KOPT-K1 (cell line): ENCODE measurements around the gene NDUFA6.
"Not testable (repeated sequence)": the region's sequence is repeated elsewhere in the genome, so short reads cannot be mapped to it uniquely, and the experiment has no call there.

Experiments used
- H3K27ac ChIP-seq: fragments of 200-600 bp; sonication (generic); 2 replicates; pipeline ENCODE4 v1.5.1; 2016; ENCODE audit warnings: antibody characterized with exemption, mild to moderate bottlenecking, low read depth, low read length; ENCODE audit not compliant: poor library complexity, severe bottlenecking
- H3K36me3 ChIP-seq: fragments of 200-600 bp; sonication (generic); 2 replicates; pipeline ENCODE4 v1.5.1; 2017; ENCODE audit warnings: antibody characterized with exemption, mild to moderate bottlenecking, low read length, moderate library complexity; ENCODE audit not compliant: insufficient read depth
- H3K9me3 ChIP-seq: fragments of 200-600 bp; sonication (generic); 2 replicates; pipeline ENCODE4 v1.5.1; 2017; ENCODE audit warnings: antibody characterized with exemption, low read length, mild to moderate bottlenecking; ENCODE audit not compliant: insufficient read depth, poor library complexity, severe bottlenecking

Gene NDUFA6

GRCh38 chr22:42127606-42128005 is 37.0 kb upstream of the NDUFA6 start:
- no peaks in the 10 kb centered on the region for H3K9me3 ChIP-seq
- H3K36me3 ChIP-seq: no peaks in the 10 kb centered on the region
- H3K27ac ChIP-seq: no peak overlapping the region

GRCh38 chr22:42123529-42123928 is 33.0 kb upstream of the NDUFA6 start:
- not testable (repeated sequence) for H3K27ac ChIP-seq, H3K9me3 ChIP-seq, H3K36me3 ChIP-seq

- peak overlapping the region; percentile 81 for H3K27ac ChIP-seq
- not testable (repeated sequence) for H3K36me3 ChIP-seq
- H3K9me3 ChIP-seq: peaks cover 12% of the 10 kb centered on the region
Measured at GRCh38 chr22:42120231-42121021, 29.9 kb upstream of the NDUFA6 start.

- peaks cover 22% of the 10 kb centered on the region for H3K9me3 ChIP-seq
- no peak overlapping the region for H3K27ac ChIP-seq
- no peaks in the 10 kb centered on the region; the same call in 1 of the 2 replicates for H3K36me3 ChIP-seq
Measured at GRCh38 chr22:42116848-42117424, 26.4 kb upstream of the NDUFA6 start.

DNA sequence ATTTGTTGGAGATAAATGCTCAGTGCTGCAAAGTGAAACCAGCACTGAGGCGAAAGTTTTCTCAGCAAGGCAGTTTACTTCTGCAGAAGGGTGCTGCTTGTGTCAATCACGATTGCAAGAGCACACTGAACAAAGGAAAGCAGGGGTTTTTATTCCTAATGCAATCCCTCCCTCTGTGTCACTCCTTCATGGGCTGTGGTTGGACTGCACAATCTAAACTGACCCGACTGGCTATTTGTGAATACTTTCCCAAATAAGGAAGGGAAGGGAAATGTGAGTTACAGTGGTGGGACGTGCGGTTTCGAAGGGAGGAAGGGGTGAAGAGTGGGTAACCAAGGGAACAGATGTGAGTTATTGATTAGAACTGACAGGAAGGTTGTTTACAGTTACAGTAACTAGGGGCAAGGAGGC is 24.9 kb upstream of the NDUFA6 start:
- not testable (repeated sequence) for H3K36me3 ChIP-seq, H3K27ac ChIP-seq
- peaks cover 22% of the 10 kb centered on the region for H3K9me3 ChIP-seq

GRCh38 chr22:42114721-42115120 is 24.1 kb upstream of the NDUFA6 start:
- no peak overlapping the region for H3K27ac ChIP-seq
- H3K9me3 ChIP-seq: peaks cover 22% of the 10 kb centered on the region
- no peaks in the 10 kb centered on the region; the same call in 1 of the 2 replicates for H3K36me3 ChIP-seq

DNA sequence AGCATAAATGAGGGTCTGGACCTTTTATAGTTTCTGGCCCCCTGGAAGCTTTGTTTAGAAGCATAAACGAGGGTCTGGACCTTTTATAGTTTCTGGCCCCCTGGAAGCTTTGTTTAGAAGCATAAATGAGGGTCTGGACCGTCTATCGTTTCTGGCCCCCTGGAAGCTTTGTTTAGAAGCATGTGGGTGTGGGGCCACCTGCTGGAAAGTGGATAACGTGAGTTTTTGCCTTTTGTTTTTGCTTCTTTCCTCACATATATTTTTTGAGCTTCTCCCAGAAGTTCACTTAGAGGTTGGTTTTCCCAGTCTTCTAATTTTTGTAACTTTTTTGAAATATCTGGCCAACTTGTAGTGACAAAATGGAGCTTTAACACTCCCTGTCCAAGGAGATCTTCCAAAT is 22.2 kb upstream of the NDUFA6 start:
- H3K27ac ChIP-seq, H3K36me3 ChIP-seq: not testable (repeated sequence)
- H3K9me3 ChIP-seq: peaks cover 22% of the 10 kb centered on the region

DNA sequence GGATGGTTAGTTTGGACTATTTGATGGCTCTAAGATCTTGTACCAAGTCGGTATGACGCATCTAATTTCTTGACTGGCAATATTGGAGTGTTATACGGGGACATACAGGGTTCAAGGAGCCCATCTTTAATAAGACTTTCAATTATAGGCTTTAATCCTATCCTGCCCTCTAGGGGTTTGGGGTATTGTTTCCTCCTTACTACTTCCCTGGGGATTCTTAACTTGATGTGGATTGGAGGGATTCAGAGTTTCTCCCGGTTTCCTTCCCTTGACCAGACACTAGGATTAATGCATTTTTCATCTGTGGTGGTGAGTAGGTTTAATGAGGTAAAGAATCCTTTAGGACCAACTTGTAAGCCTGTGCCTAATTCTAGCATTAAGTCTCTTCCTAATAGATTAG is 21.2 kb upstream of the NDUFA6 start:
- H3K27ac ChIP-seq: no peak overlapping the region
- H3K36me3 ChIP-seq: no peaks in the 10 kb centered on the region; the same call in 1 of the 2 replicates
- H3K9me3 ChIP-seq: peaks cover 22% of the 10 kb centered on the region

DNA sequence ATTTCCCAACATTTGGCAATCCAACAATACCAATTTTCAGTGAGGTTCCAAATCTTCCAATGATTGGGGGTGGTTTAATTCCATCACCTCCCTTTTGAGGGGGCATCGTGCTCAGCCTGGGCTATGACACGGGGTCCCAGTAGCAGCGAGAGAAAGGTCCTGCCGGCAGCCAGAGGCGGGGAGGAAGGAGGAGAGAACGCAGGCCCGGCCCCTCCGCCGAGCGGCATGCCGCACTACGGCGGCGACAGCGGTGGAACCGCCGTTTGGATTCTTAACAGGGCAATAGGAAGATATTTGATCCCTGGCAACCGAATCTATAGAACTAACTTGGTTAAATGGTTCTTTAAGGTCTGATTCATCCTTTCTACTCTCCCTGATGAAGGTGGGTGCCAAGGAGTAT is 18.3 kb upstream of the NDUFA6 start:
- Histone ChIP-seq H3K9me3 (peaks cover 22% of the 10 kb centered on the region), H3K36me3 (no peaks in the 10 kb centered on the region; the same call in 1 of the 2 replicates), H3K27ac (no peak overlapping the region)

DNA sequence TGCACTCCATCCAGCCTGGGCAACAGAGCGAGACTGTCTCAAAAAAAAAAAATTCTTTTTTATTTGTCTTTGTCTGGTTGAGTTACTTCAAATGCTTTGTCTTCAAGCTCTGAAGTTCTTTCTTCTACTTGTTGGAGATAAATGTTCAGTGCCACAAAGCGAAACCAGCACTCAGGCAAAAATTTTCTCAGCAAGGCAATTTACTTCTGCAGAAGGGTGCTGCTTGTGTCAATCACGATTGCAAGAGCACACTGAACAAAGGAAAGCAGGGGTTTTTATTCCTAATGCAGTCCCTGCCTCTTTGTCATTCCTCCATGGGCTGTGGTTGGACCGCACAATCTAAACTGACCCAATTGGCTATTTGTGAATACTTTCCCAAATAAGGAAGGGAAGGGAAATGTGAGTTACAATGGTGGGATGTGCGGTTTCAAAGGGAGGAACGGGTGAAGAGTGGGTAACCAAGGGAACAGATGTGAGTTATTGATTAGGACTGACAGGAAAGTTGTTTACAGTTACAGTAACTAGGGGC is 13.8 kb upstream of the NDUFA6 start:
- not testable (repeated sequence) for H3K36me3 ChIP-seq, H3K27ac ChIP-seq
- H3K9me3 ChIP-seq: peaks cover 66% of the 10 kb centered on the region

DNA sequence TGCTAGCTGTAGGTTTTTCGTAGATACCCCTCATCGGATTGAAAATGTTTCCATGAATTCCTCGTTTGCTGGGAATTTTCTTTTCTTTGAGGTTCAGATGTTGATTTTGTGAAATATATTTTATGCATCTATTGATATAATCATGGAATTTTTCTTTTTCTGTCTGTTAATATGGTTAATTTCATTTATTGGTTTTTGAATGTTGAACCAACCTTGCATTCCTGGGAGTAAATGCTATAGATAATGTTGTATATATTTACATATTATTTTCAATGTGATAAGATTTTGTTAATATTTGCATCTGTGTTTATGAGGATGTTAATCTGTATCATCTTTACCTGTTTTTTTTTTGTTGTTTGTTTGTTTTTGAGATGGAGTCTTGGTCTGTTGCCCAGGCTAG is 10.6 kb upstream of the NDUFA6 start:
- H3K27ac ChIP-seq: no peak overlapping the region
- H3K36me3 ChIP-seq: peaks cover 4% of the 10 kb centered on the region; the same call in 1 of the 2 replicates
- peaks cover 70% of the 10 kb centered on the region for H3K9me3 ChIP-seq

DNA sequence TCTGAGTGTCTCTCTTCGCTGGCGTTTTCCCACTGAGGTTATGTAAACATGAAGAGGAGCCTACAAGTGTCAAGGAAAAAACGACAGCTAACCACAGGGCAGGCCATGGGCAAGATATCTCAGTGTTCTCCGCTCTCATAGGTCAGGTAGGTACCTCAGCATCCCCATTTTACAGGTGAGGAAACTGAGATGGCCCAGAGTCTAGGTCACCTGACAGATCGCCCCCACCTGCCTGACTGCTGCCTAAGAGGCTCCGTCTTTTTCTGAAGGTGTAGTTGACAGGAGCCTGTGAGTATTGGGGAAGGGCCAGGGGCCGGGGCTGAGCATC is 847 bp upstream of the NDUFA6 start:
- peak overlapping the region; percentile 89 for H3K27ac ChIP-seq

GRCh38 chr22:42086051-42086450 is 4.5 kb downstream of the NDUFA6 start:
- Histone ChIP-seq H3K9me3 (no peaks in the 10 kb centered on the region), H3K36me3 (peaks cover 69% of the 10 kb centered on the region), H3K27ac (no peak overlapping the region)

More for the DNA sequence above, 847 bp upstream of the NDUFA6 start:
- Histone ChIP-seq H3K36me3 (peaks cover 20% of the 10 kb centered on the region), H3K9me3 (no peaks in the 10 kb centered on the region)

DNA sequence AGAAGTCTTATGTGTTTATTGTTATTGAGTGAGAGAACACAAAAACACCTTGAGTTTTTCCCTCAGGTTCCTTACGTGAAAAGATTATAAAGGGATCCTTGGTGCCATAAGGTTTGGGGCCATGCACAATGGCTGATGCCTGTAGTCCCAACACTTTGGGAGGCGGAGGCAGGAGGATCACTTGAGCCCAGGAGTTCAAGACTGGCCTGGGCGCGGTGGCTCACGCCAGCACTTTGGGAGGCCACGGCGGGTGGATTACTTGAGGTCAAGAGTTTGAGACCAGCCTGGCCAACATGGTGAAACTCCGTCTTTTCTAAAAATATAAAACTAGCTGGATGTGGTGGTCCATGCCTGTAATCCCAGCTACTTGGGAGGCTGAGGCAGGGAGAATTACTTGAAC is 5.7 kb downstream of the NDUFA6 start:
- Histone ChIP-seq H3K36me3 (peaks cover 69% of the 10 kb centered on the region), H3K27ac (no peak overlapping the region), H3K9me3 (no peaks in the 10 kb centered on the region)

- no peaks in the 10 kb centered on the region for H3K9me3 ChIP-seq
- H3K27ac ChIP-seq: no peak overlapping the region
- peaks cover 59% of the 10 kb centered on the region for H3K36me3 ChIP-seq
Measured at GRCh38 chr22:42083119-42083518, 7.5 kb downstream of the NDUFA6 start.

GRCh38 chr22:42080287-42080686 is 10.3 kb downstream of the NDUFA6 start:
- H3K27ac ChIP-seq: peak overlapping the region; percentile 83
- peaks cover 38% of the 10 kb centered on the region for H3K36me3 ChIP-seq

More at GRCh38 chr22:42080287-42080686, 10.3 kb downstream of the NDUFA6 start:
- H3K9me3 ChIP-seq: no peaks in the 10 kb centered on the region
